ENCODE results near the gene CDIPT.

CDIPT gene

DNA sequence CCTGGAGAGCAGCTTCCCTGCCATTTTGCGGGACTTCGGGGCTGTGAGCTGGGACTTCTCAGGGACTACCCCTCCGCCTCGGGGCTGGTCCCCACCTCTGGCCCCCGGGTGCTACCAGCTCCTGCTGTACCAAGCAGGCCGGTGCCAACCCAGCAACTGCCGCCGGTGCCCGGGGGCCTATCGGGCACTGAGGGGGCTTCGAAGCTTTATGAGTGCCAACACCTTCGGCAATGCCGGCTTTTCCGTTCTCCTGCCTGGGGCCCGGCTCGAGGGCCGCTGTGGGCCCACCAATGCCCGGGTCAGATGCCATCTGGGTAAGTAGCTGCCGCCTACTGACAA lies 38.5 kb upstream of the CDIPT start:
- ChIA-PET POLR2A (no interaction called here), CTCF (no interaction called here)
- TF ChIP-seq, protein P1, sequence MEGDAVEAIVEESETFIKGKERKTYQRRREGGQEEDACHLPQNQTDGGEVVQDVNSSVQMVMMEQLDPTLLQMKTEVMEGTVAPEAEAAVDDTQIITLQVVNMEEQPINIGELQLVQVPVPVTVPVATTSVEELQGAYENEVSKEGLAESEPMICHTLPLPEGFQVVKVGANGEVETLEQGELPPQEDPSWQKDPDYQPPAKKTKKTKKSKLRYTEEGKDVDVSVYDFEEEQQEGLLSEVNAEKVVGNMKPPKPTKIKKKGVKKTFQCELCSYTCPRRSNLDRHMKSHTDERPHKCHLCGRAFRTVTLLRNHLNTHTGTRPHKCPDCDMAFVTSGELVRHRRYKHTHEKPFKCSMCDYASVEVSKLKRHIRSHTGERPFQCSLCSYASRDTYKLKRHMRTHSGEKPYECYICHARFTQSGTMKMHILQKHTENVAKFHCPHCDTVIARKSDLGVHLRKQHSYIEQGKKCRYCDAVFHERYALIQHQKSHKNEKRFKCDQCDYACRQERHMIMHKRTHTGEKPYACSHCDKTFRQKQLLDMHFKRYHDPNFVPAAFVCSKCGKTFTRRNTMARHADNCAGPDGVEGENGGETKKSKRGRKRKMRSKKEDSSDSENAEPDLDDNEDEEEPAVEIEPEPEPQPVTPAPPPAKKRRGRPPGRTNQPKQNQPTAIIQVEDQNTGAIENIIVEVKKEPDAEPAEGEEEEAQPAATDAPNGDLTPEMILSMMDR (IDR thresholded peaks at IDR 0.05; ENCODE audit: control extremely low read depth, extremely low read depth, low read depth, missing control alignments) = no peak
- DNase-seq (ENCODE audit: extremely low spot score) = no peak

DNA sequence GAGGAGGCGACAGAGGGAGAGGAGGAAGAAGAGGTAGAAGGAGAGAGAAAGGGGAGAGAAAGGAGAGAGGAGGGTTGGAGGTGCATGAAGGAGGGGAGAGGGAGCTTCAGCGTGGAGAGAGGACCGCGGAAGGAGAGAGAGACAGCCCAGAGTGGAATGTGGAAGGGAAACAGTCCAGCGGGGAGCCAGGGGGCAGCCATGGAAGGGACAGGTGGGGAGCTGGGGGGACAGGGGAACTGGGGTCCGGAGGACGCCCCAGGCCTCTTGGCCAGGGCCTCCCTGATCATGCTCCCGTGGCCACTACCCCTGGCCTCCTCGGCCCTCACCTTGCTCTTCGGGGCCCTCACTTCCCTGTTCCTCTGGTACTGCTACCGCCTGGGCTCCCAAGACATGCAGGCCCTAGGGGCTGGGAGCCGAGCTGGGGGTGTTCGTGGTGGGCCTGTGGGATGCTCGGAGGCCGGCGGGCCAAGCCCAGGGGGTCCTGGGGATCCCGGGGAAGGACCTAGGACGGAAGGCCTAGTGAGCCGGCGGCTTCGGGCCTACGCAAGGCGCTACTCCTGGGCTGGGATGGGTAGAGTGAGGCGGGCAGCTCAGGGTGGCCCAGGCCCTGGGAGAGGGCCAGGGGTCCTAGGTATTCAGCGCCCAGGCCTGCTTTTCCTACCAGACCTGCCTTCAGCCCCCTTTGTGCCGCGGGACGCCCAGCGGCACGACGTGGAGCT lies 38.0 kb upstream of the CDIPT start:
- POLR2A ChIA-PET = no interaction called here
- CTCF ChIA-PET = interaction anchor here (0.9 to 1.8 kb wide), 3 partner anchors 8 to 15 kb away, joined by 3 to 6 read pairs (median 4); no protein-coding TSS in a partner anchor
- TF ChIP-seq, protein P1 (IDR thresholded peaks at IDR 0.05; ENCODE audit: control extremely low read depth, extremely low read depth, low read depth, missing control alignments) = no peak
- DNase-seq (ENCODE audit: extremely low spot score) = no peak

DNA sequence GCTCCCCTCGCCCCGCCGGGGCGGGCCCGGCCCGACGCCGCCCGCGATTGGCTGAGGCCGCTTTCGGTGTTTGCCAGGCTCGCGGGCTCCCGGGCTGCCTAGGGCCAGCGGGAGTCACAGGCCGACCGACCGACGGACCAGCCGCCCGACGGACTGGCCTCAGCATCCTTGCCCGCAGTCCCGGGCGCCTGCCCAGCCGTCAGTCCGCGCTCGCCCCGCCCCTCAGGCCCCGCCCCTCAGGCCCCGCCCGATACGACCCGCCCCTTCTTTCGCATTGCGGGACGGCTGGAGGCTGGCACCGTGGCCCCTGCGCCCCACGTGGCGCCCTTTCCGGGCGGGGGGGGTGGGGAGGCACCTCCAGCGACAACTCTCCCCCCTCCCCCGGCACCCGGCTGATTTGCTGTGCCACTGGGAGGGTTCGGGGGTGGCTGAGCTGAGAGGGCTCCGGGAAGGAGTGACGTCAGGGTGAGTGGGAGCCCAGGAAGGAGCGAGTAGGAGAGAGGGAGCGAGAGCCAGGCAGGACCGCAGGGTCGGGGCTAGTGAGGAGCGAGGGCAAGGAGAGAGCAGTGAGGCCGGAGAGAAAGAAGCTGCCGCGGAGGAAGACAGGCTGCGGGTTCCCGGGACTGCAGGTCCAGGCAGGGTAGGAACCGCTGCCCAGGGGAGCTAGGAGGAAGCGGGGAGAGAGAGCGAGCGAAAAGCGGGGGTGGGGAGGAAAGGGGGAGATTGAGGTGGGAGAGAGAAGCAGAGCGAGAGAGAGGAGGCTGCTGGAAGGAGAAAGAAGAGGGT lies 37.3 kb upstream of the CDIPT start, which contains the start of gene ASPHD1:
Gene ASPHD1, plus strand, starts transcription at position 387 of the 786 bp plus-strand sequence. CDS start 484 bp downstream, outside the sequence.
- TF ChIP-seq, protein P1 (IDR thresholded peaks at IDR 0.05; ENCODE audit: control extremely low read depth, extremely low read depth, low read depth, missing control alignments) = no peak
- DNase-seq (ENCODE audit: extremely low spot score) = peak; percentile 91
- POLR2A ChIA-PET = no interaction called here
- CTCF ChIA-PET = interaction anchor here (0.6 to 1.8 kb wide), 5 partner anchors 9 to 72 kb away, joined by 3 to 6 read pairs (median 3); partner anchors contain the start of gene CDIPT

DNA sequence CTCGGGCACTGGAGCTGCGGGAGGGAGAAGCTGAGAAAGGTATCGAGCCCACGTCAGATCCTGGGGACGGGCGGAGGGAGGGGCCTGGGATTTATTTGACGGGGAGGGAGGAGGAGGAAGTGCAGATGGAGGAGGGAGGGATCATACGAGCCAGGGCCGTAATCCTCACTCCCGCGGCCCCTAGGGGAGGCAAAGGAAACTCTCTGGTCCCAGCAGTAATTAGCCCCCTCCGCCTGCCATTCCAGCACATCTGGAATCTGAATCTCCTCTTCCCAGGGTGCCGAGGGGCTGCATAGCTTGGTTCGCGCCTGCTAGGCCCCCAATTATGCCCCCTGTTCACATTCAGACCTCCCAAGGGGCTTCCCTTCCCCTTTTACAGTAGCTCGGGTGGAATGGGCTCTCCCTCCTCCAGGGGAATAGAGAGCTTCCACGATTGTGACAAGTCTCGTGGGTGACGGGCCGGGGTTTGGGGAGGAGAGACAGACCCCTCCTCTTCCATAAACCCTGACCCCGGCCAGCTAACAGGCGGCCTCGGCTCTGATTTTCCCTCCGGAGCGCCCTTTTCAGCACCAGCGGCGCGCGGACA lies 36.6 kb upstream of the CDIPT start, which contains the start of gene SEZ6L2:
Gene SEZ6L2, minus strand, starts transcription at position 35 of the 586 bp plus-strand sequence. CDS start 531 bp downstream, outside the sequence.
- TF ChIP-seq, protein P1 (IDR thresholded peaks at IDR 0.05; ENCODE audit: control extremely low read depth, extremely low read depth, low read depth, missing control alignments) = no peak
- CTCF ChIA-PET = interaction anchor here (0.6 to 1.8 kb wide), 4 partner anchors 9 to 73 kb away, joined by 3 to 6 read pairs (median 4); partner anchors contain the start of gene CDIPT
- no peak for DNase-seq (ENCODE audit: extremely low spot score)
- POLR2A ChIA-PET = no interaction called here

DNA sequence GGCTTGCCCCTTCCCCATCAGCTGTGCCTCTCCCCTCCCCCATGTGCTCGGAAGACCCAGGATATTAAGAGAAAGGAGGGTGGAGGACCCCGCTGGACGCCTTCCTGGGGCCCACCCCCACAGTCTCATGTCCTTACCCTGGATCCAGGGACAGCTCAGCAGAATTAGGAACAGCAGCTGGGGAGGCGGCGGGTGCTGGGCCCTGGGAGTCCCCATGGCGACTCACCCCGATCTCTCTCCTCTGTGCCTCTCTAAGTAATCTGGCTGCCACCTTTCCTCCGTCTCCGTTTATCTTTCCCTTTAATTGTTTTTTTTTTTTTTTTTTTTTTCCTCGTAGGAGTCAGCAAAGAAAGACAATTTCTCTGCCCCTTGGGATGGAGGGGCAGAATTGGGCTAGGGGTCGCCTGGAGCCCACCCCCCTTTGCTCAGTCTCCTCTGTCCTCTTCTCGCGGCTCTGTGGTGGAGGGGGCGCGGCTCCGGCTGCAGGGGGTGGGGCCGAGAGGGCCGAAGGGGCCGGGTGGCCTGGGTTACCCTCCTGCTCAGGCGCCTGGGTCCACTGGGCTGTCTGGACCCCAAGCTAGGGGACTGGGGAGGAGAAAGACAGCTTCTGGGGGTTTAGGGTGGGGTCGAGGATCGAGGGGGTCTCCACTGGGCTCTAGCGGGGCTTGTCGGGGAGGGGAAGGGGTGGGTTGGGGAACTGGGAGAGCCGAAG lies 35.9 kb upstream of the CDIPT start:
- no peak for DNase-seq (ENCODE audit: extremely low spot score)
- TF ChIP-seq, protein P1 (IDR thresholded peaks at IDR 0.05; ENCODE audit: control extremely low read depth, extremely low read depth, low read depth, missing control alignments) = no peak
- POLR2A ChIA-PET = no interaction called here
- CTCF ChIA-PET = interaction anchor here (1.2 to 1.3 kb wide), 2 partner anchors 14 to 36 kb away, joined by 3 read pairs; partner anchors contain the start of gene CDIPT

All from GM10248 (cell line).